Upper lobe of left lung (tissue), 4 donors: ENCODE results near the gene XYLT1.

Experiments used
- CTCF ChIP-seq, 6 experiments: fragments of 450-650 bp in 4 of 6; fragments of 200-600 bp in 2 of 6; sonication (generic) in 2 of 6; IDR thresholded peaks; one replicate each; pipeline ENCODE4 v1.5.1; 2016 to 2019; ENCODE audit warnings: antibody characterized with exemption in 6 of 6
- EP300 ChIP-seq, 4 donors: sonication (generic); formaldehyde crosslinking; IDR thresholded peaks; one replicate each; pipeline ENCODE4 v1.5.1; 2017; ENCODE audit warnings: antibody characterized with exemption in 4 of 4, control low read depth in 2 of 4
- POLR2A ChIP-seq, 4 donors: fragments of 450-650 bp; IDR thresholded peaks; one replicate each; pipeline ENCODE4 v1.5.1; 2016 to 2017; ENCODE audit warnings: antibody characterized with exemption in 4 of 4, mild to moderate bottlenecking in 2 of 4
- POLR2AphosphoS5 ChIP-seq, 2 donors: sonication (generic); formaldehyde crosslinking; IDR thresholded peaks; one replicate each; pipeline ENCODE4 v1.5.1; 2017; ENCODE audit warnings: antibody characterized with exemption in 2 of 2

- TF ChIP-seq CTCF (IDR thresholded peaks at IDR 0.05) (no peak), POLR2A (IDR thresholded peaks at IDR 0.05) (no peak), POLR2AphosphoS5 (IDR thresholded peaks at IDR 0.05) (no peak), EP300 (IDR thresholded peaks at IDR 0.05) (no peak)
Observed at GRCh38 chr16:17105239-17105797, 365.4 kb downstream of the XYLT1 start.
